EH (cell line): ENCODE measurements around the gene TTC39A.
"Not testable (repeated sequence)": the region's sequence is repeated elsewhere in the genome, so short reads cannot be mapped to it uniquely, and the experiment has no call there.

Experiments
- DNase-seq: peaks from one replicate; pipeline ENCODE4 v3.0.0-alpha.2; 2015; ENCODE audit warnings: low read depth

TTC39A gene

GRCh38 chr1:51266791-51267190 is 63.6 kb downstream of the TTC39A start:
- DNase-seq, result no peak

- DNase-seq, result no peak
These were observed 64.2 kb downstream of the TTC39A start for GRCh38 chr1:51266181-51266580.

- DNase-seq, result no peak
These were observed 64.7 kb downstream of the TTC39A start for GRCh38 chr1:51265618-51266017.

GRCh38 chr1:51264451-51264850 is 65.9 kb downstream of the TTC39A start:
- peak; percentile 96 for DNase-seq

GRCh38 chr1:51263147-51263877 is 67.0 kb downstream of the TTC39A start:
- no peak for DNase-seq

- no peak for DNase-seq
These were observed 75.0 kb downstream of the TTC39A start for GRCh38 chr1:51255331-51255730.

GRCh38 chr1:51253691-51254090 is 76.7 kb downstream of the TTC39A start:
- DNase-seq, result peak; percentile 45

- DNase-seq, result no peak
These were observed 78.0 kb downstream of the TTC39A start for GRCh38 chr1:51252366-51252765.

GRCh38 chr1:51251165-51251564 is 79.2 kb downstream of the TTC39A start:
- DNase-seq, result not testable (repeated sequence)

- DNase-seq, result not testable (repeated sequence)
These were observed 79.6 kb downstream of the TTC39A start for GRCh38 chr1:51250729-51251128.

- DNase-seq, result peak; percentile 8
These were observed 80.9 kb downstream of the TTC39A start for GRCh38 chr1:51249445-51249844.

- no peak for DNase-seq
These were observed 82.9 kb downstream of the TTC39A start for GRCh38 chr1:51247499-51247898.

- no peak for DNase-seq
These were observed 83.3 kb downstream of the TTC39A start for GRCh38 chr1:51247022-51247421.

- DNase-seq, result peak; percentile 19
These were observed 87.8 kb downstream of the TTC39A start for GRCh38 chr1:51242546-51242945.

- no peak for DNase-seq
These were observed 89.2 kb downstream of the TTC39A start for GRCh38 chr1:51241119-51241518.

GRCh38 chr1:51240084-51240483 is 90.3 kb downstream of the TTC39A start:
- no peak for DNase-seq

- DNase-seq, result peak; percentile 36
These were observed 92.3 kb downstream of the TTC39A start for GRCh38 chr1:51238034-51238403.

- DNase-seq, result peak; percentile 57
These were observed 92.9 kb downstream of the TTC39A start for GRCh38 chr1:51237351-51238033.
